ENCODE results near the gene APLN.

The APLN gene

GRCh38 chrX:129659861-129660260, 5.1 kb upstream of the APLN start:
- no peak for DNase-seq

GRCh38 chrX:129659141-129659540, 4.4 kb upstream of the APLN start:
- DNase-seq, result no peak

- no peak for DNase-seq
Observed at GRCh38 chrX:129658429-129658828, 3.7 kb upstream of the APLN start.

- DNase-seq, result no peak
Observed at GRCh38 chrX:129655547-129656249, 942 bp upstream of the APLN start.

- peak; percentile 68 for DNase-seq
Observed at GRCh38 chrX:129653971-129654651, 645 bp downstream of the APLN start.

- DNase-seq, result no peak
Observed at GRCh38 chrX:129653181-129653970, 1.4 kb downstream of the APLN start.

GRCh38 chrX:129652565-129653169, 2.1 kb downstream of the APLN start:
- no peak for DNase-seq

GRCh38 chrX:129651756-129652564, 2.8 kb downstream of the APLN start:
- DNase-seq, result no peak

GRCh38 chrX:129650821-129651510, 3.8 kb downstream of the APLN start:
- DNase-seq, result no peak

GRCh38 chrX:129650183-129650689, 4.5 kb downstream of the APLN start:
- DNase-seq, result no peak

- DNase-seq, result no peak
Observed at GRCh38 chrX:129649268-129650182, 5.2 kb downstream of the APLN start.

GRCh38 chrX:129648514-129649267, 6.1 kb downstream of the APLN start:
- DNase-seq, result no peak

- DNase-seq, result no peak
Observed at GRCh38 chrX:129647418-129648410, 7.0 kb downstream of the APLN start.

- DNase-seq, result no peak
Observed at GRCh38 chrX:129646566-129647417, 8.0 kb downstream of the APLN start.

GRCh38 chrX:129642641-129643040, 12.1 kb downstream of the APLN start:
- DNase-seq, result no peak

- no peak for DNase-seq
Observed at GRCh38 chrX:129641941-129642340, 12.8 kb downstream of the APLN start.

GRCh38 chrX:129641469-129641868, 13.3 kb downstream of the APLN start:
- no peak for DNase-seq

Measured in retina (tissue), 1 donor.